RPMI7951 (cell line): Measurements from ENCODE around the gene TRIM56. TPM values are rescaled to one million over a fixed set of nuclear protein-coding genes. Genes with fewer than 3 reads are reported as not detected.
"Not testable (repeated sequence)": the region's sequence is repeated elsewhere in the genome, so short reads cannot be mapped to it uniquely, and the experiment has no call there.

ENCODE experiments used
- DNase-seq: peaks from one replicate; pipeline ENCODE4 v3.0.0-alpha.2; 2012; ENCODE audit warnings: low read depth
- total RNA-seq: library from RNA; depleted of rRNA; stranded (reverse); fragments of >200 nt; shearing (Covaris generic); gene quantifications from 2 replicates; pipeline ENCODE4 v1.2.3, GENCODE V29; 2014; rRNA removed

The TRIM56 gene, protein sequence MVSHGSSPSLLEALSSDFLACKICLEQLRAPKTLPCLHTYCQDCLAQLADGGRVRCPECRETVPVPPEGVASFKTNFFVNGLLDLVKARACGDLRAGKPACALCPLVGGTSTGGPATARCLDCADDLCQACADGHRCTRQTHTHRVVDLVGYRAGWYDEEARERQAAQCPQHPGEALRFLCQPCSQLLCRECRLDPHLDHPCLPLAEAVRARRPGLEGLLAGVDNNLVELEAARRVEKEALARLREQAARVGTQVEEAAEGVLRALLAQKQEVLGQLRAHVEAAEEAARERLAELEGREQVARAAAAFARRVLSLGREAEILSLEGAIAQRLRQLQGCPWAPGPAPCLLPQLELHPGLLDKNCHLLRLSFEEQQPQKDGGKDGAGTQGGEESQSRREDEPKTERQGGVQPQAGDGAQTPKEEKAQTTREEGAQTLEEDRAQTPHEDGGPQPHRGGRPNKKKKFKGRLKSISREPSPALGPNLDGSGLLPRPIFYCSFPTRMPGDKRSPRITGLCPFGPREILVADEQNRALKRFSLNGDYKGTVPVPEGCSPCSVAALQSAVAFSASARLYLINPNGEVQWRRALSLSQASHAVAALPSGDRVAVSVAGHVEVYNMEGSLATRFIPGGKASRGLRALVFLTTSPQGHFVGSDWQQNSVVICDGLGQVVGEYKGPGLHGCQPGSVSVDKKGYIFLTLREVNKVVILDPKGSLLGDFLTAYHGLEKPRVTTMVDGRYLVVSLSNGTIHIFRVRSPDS
- 4.7 and 5.0 TPM in 2 replicates for total RNA-seq

DNA sequence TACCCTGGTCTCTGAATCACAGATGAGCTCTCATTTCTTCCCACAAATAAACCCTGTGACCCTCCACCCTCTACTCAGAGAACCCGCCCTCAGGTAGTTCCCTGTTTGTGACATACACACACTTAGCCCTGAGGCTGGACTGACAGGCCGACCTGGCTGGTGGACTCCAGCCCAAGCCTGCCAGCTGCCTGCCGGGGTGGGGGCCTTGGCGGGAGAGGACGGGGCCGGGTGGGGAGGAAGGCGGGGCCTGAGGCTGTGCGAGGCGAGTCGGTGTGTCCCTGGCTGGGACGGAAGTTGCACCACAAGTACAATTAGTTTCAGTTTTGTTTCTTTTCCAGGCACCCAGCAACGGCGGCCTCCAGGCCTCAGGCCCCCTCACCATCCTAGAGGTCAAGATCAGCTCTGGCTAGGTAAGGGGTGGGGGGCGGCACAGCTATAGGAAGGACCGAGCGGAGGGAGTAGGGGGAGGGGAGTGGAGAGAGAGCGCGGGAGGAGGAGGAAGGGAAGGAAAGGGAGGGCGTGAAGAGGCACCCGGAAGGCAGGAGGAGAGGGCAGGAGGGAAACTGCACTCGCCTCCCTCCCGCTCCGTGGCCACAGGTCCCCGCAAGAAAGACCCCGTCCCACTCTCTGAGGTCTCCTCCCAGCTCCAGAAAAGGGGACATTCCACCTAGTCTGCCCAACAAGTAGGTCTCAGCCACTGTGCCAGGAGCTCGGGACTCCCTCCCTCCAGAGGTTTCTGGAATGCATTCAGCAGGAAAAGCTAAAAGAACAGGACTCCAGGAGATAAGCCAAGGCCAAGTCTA, at the start of gene TRIM56:
Gene TRIM56, plus strand, starts transcription at position 320 of the 803 bp plus-strand sequence. CDS start 1,832 bp downstream, outside the sequence.
- peak; percentile 82 for DNase-seq

DNA sequence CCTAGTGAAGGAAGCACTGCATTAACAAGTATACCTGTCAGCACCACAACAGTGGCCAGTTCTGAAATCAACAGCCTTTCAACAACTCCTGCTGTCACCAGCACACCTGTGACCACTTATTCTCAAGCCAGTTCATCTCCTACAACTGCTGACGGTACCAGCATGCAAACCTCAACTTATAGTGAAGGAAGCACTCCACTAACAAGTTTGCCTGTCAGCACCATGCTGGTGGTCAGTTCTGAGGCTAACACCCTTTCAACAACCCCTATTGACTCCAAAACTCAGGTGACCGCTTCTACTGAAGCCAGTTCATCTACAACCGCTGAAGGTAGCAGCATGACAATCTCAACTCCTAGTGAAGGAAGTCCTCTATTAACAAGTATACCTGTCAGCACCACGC, 49.3 kb upstream of the TRIM56 start:
- DNase-seq, result no peak

DNA sequence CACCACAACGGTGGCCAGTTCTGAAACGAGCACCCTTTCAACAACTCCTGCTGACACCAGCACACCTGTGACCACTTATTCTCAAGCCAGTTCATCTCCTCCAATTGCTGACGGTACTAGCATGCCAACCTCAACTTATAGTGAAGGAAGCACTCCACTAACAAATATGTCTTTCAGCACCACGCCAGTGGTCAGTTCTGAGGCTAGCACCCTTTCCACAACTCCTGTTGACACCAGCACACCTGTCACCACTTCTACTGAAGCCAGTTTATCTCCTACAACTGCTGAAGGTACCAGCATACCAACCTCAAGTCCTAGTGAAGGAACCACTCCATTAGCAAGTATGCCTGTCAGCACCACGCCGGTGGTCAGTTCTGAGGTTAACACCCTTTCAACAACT, 44.0 kb upstream of the TRIM56 start:
- DNase-seq, result not testable (repeated sequence)

DNA sequence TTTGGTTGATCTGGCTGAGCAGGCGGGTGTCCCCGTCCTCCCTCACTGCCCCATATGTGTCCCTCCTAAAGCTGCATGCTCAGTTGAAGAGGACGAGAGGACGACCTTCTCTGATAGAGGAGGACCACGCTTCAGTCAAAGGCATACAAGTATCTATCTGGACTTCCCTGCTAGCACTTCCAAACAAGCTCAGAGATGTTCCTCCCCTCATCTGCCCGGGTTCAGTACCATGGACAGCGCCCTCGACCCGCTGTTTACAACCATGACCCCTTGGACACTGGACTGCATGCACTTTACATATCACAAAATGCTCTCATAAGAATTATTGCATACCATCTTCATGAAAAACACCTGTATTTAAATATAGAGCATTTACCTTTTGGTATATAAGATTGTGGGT, 26.9 kb upstream of the TRIM56 start:
- DNase-seq, result peak; percentile 58

DNA sequence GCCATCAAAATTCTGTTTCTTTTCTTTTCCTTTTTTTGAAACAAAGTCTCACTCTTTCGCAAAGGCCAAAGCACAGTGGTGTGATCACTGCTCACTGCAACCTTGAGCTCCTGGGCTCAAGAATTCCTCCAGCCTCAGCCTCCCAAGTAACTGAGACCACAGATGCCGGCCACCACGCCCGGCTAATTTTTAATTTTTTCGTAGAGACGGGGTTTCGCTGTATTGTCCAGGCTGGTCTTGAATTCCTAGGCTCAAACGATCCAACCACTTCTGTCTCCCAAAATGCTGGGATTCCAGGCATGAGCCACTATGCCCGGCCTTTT, 25.7 kb upstream of the TRIM56 start:
- no peak for DNase-seq

DNA sequence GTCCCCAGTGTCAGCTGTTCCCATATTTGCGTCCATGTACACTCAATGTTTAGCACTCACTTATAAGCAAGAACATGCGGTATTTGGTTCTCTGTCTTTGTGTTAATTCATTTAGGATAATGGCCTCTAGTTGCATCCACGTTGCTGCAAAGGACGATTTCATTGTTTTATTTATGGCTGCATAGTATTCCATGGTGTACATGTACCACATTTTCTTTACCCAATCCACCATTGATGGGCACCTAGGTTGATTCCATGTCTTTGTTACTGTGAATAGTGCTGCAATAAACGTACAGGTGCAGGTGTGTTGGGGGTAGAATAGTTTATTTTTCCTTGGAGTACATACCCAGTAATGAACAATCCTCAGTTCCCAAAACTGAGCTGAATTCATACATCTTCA, 24.3 kb upstream of the TRIM56 start:
- no peak for DNase-seq

DNA sequence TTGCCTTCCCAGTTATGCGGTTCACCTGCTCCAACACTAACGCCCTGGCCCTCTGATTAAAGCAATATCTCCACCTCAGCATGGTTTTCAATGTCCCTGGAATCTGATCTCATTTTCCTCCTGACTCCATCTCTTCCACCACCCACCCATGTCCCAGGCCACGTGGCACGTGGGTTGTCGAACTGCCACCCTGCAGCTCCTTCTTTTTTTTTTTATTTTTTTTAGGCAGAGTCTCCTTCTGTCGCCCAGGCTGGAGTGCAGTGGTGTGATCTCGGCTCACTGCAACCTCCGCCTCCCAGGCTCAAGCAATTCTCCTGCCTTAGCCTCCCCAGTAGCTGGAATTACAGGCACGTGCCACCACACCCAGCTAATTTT, 21.1 kb upstream of the TRIM56 start:
- not testable (repeated sequence) for DNase-seq

DNA sequence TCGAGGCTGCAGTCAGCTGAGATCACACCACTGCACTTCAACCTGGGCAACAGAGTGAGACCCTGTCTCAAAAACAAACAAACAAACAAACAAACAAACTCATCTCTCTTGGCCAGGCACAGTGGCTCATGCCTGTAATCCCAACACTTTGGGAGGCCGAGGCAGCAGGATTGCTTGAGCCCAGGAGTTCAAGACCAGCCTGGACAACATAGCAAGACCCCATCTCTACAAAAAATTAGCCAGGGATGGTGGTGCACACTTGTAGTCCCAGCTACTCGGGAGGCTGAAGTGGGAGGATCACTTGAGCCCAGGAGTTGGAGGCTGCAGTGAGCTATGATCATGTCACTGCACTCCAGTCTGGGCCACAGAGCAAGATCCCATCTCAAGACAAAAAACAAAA, 20.1 kb upstream of the TRIM56 start:
- not testable (repeated sequence) for DNase-seq

DNA sequence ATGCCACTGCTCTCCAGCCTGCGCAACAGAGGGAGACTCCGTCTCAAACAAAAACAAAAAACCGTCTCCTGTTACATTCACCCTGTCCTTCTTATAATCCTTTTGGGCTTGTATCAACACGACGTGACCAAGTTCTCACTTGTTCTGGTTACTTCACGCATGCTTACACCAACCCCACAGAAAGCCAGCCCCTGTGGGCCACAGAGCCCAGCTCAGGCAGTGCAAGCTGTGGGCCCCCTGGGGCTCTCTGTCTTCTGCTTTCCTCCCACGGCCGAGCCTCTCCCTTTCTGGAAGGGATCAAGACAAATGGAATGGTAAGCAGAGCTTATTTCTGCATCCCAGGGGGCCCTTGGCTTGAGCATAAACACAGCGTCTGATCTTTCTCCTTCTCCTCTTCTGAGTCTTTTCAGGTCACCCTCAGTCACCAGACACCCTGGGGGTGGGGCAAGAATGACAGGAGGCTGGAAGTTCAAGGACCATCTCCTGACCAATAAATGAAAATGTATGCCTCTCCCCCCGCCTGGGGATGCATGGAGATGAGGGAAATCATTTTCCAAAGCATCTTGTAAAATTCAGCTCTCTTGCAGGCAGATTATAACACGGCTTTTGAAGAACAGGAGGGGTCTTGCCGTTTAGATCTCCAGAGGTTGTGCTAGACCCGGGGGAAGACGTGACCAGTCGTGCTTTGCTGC, 19.0 kb upstream of the TRIM56 start:
- no peak for DNase-seq

DNA sequence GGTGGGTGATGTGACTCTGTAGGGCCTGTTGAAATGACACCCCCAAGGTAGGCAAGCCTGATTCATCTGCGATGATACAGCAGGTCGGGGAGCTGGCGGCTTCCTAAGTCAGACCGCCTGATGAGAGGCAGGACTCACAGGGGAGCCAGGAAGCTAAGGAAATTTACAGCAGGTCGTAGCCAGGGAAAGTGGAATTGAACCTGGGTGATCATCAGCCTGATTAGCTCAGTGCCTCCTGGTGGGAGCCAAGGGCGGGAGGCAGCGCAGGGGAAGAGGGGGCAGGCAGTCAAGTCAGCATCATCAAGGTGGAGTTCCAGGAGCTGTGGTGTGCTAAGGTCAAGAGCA, 18.5 kb upstream of the TRIM56 start:
- no peak for DNase-seq

DNA sequence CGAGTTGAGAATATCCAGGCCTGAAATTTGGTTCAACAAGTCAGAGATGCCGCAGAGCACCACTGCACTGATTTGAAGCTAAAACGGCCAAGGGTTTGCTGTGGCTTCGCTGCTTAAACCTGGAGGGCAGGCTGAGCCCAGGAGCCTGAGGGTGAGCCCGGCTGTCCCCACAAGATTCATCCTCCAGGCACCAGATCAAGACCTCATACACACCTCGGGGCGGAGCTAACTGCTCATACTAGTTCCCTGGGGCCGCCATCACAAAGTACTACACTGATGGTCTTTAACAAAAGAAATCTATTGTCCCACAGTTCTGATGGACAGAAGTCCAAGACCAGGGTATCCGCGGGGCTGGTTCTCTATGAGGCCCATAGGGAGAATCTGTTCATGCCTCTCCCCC, 16.9 kb upstream of the TRIM56 start:
- no peak for DNase-seq

DNA sequence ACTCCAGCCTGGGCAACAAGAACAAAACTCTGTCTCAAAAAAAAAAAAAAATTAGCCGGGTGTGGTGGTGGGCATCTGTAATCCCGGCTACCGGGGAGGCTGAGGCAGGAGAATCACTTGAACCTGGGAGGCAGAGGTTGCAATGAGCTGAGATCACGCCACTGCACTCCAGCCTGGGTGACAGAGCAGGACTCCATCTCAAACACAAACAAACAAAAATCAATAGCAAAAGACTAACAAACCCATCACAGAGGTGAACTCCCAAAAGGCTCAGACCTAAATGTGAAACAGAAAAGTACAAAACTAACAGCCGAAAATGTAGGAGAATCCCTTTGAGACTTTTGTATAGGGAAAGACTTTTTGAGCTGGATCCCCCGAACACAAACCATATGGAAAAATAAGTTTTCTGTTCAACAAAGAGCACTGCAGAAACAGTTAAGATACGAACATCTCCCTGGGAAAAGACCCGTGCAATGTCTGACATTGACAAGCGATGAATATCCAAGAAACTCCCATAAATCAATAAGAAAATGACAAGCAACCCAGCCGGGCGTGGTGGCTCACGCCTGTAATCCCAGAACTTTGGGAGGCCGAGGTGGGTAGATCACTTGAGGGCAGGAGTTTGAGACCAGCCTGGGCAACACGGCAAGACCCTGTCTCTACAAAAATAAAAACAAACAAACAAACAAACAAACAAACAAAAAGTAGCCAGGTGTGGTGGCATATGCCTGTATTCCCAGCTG, 13.7 kb upstream of the TRIM56 start:
- DNase-seq, result not testable (repeated sequence)

DNA sequence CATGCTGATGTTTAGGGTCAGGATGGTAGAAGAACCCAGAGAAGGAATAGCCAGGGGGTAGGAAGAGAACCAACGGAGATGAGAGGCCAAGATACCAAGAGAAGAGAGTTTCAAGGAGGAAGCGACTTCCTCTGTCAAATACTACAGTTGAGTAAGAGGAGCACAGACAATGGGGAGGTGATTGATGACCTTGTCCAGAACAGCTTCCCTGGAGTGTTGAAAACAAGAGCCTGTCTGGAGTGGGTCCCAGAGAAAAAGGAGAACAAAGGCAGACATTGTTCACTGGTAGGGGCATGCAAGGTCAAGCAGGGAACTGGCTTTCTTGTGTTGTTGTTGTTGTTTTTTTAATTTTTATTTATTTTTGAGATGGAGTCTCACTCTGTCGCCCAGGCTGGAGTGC, 9.6 kb upstream of the TRIM56 start:
- no peak for DNase-seq

DNA sequence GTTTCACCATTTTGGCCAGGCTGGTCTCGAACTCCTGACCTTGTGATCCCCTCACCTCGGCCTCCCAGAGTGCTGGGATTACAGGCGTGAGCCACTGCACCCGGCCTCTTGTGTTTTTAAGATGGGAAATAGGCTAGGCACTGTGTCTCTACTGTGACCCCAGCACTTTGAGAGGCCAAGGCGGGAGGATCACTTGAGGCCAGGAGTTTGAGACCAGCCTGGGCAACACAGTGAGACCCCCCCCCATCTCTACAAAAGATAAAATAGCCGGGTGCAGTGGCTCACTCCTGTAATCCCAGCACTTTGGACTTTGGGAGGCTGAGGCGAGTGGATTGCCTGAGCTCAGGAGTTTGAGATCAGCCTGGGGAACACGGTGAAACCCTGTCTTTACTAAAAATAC, 9.1 kb upstream of the TRIM56 start:
- DNase-seq, result not testable (repeated sequence)

DNA sequence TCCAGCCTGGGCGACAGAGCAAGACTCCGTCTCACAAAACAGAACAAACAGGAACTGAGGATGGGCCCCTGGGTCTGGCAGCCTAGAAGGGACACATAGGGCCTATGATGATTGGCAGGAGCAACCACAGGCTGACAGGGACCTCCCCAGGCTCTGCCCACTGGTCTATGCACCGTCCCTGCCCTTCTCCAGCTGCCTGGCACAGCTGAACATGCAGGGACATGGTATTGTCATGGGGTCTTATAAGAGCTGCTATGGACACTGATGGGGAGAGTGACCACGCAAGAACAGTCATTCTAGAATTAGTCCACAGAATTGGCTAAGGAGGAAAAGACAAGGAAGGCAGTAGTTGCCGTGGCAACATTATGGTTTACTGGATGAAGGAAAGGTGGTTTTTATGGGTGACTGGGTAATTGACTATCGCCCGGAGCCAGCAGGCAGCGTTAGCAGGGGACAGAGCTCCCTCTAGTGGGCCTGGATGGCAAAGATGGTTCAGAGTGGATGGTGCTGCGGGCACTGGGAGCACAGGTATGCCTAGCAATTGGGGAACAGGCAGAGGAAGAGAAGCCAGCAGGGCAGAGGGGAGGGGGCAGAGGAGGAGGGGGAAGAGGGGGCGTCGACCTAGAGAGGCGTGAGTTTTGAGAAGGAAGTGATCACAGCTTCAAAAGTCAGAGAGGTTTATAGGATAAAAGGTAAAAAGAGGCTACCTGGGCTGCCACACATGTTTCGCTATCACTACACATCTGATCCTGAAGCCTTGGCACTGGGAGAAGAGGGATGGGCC, 7.8 kb upstream of the TRIM56 start:
- peak; percentile 89 for DNase-seq

DNA sequence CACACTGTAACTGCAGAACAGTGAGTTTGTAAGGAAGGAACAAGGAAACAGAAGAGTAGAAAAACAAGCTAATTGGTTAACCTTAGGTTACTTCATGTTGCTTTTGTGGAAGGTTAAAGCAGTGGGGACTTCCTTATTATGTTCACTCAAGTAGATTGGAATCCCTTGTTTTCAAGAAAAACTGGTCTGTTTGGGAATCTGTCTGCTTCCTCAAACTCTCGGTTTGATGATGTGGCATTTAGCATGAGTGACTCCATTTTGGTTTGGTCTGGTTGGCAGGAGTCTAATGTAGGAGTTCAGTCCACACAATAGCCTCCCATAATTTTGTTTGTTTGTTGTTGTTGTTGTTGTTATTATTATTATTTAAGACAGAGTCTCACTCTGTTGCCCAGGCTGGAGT, 3.8 kb upstream of the TRIM56 start:
- DNase-seq, result no peak

DNA sequence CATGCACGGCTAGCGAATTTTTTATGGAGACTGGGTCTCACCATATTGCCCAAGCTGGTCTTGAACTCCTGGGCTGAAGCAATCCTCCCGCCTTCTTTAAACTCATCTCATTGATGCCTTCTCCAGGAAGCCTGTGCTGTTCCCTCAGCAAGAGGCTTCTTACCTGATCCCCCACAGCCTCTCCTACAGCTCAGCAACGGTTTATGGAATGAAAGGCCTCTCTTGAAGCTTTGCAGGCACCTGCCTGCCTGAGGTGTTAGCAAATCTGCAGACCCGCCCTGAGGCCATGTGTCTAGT, 468 bp upstream of the TRIM56 start:
- no peak for DNase-seq

DNA sequence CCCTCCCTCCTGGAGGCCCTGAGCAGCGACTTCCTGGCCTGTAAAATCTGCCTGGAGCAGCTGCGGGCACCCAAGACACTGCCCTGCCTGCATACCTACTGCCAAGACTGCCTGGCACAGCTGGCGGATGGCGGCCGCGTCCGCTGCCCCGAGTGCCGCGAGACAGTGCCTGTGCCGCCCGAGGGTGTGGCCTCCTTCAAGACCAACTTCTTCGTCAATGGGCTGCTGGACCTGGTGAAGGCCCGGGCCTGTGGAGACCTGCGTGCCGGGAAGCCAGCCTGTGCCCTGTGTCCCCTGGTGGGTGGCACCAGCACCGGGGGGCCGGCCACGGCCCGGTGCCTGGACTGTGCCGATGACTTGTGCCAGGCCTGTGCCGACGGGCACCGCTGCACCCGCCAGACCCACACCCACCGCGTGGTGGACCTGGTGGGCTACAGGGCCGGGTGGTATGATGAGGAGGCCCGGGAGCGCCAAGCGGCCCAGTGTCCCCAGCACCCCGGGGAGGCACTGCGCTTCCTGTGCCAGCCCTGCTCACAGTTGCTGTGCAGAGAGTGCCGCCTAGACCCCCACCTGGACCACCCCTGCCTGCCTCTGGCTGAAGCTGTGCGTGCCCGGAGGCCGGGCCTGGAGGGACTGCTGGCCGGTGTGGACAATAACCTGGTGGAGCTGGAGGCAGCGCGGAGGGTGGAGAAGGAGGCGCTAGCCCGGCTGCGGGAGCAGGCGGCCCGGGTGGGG, 2.2 kb downstream of the TRIM56 start:
- no peak for DNase-seq

DNA sequence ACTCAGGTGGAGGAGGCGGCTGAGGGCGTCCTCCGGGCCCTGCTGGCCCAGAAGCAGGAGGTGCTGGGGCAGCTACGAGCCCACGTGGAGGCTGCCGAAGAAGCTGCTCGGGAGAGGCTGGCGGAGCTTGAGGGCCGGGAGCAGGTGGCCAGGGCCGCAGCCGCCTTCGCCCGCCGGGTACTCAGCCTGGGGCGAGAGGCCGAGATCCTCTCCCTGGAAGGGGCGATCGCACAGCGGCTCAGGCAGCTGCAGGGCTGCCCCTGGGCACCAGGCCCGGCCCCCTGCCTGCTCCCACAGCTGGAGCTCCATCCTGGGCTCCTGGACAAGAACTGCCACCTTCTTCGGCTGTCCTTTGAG, 2.8 kb downstream of the TRIM56 start:
- DNase-seq, result no peak
